ENCODE data around the gene BRD7. TPM values are rescaled to one million over a fixed set of nuclear protein-coding genes. Genes with fewer than 3 reads are reported as not detected.

The BRD7 gene
- total and polyA plus RNA-seq, 10 of the 15 experiments (the other 5 are each of a cell fraction or from before 2014, with no cell fraction given) = 16.9 to 74.7 (median 52.0) TPM

DNA sequence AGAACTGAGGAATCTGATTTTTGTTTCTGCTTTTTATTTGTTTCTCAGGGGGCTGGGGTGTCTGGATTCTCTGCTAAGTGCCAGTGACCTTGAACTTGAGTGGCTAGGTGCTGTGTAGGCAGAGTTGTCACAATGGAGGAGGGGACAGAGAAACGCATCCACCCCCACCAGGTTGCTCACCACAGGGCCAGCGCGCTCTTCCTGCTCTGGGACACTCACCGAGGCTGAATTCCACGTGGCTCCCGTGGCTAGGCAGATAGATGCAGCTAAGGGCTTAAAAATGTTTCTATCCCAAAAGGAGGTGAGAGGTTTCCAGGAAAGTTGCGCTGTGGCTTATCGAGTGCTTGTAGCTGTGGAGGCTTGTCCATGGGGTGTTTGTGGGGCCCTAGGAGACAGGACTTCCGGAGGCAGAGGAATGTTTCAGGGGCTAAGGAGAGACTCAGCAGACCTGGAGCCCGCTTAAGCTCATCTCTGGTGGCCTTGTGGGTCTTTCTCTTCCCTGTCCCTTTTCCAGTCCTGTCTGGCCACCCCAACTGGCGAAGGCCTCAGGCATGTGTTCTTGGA is 65.7 kb downstream of the BRD7 start (continued):
- TF ChIP-seq BCLAF1 (IDR thresholded peaks at IDR 0.05) (no peak), SREBF2 (IDR thresholded peaks at IDR 0.05; ENCODE audit: low read length) (no peak), BHLHE40 (IDR thresholded peaks at IDR 0.05; ENCODE audit: borderline replicate concordance in 1 of 2, low read depth in 2 of 2, low read length in 1 of 2) (no peak)

- H4K20me1 ChIP-seq (ENCODE audit: control insufficient read depth, insufficient read depth) = no peaks in the 10 kb centered on the region
- no peaks in the 10 kb centered on the region for H3K79me2 ChIP-seq (ENCODE audit: control insufficient read depth, insufficient read depth, low read length)
- BruUV-seq (replicated peaks) = no TSS peak
- RAD21 ChIA-PET (ENCODE audit: unreplicated experiment) = no interaction called here
- no peak overlapping the region for H3K9ac ChIP-seq (ENCODE audit: control insufficient read depth, insufficient read depth, low read length)
- no peaks in the 10 kb centered on the region for H3K9me3 ChIP-seq (replicated peaks; ENCODE audit: control insufficient read depth, insufficient read depth, low read length)
- no peak overlapping the region for H3K4me3 ChIP-seq
- no peak overlapping the region for H2AFZ ChIP-seq (ENCODE audit: control insufficient read depth, low read depth, low read length)
- in situ Hi-C loops (cut with MboI) (no loop called here), intact Hi-C loops (cut with micrococcal nuclease; ENCODE audit: unreplicated experiment) (no loop called here)
- CTCF ChIA-PET = no interaction called here
- no peak overlapping the region for H3K27ac ChIP-seq (ENCODE audit: control insufficient read depth, insufficient read depth)
- ATAC-seq (no peak), DNase-seq (ENCODE audit: low read depth, low spot score) (no peak), FAIRE-seq (no peak)
- 98% methylated on average over 15 of the region's 15 CpGs for WGBS (ENCODE audit: insufficient coverage, insufficient replicate concordance, low lambda C conversion rate, missing lambda C conversion rate)
- peaks cover 6 to 21% of the 10 kb centered on the region in 2 experiments for H3K36me3 ChIP-seq (ENCODE audit: control insufficient read depth in 2 of 2, insufficient read depth in 2 of 2, low read length in 1 of 2)
- SMC1A ChIA-PET (ENCODE audit: uncharacterized antibody, unreplicated experiment) = no interaction called here
- TF ChIP-seq RAD21 (IDR thresholded peaks at IDR 0.05; ENCODE audit: insufficient read depth, low read depth, low read length) (no peak), POU2F2 (IDR thresholded peaks at IDR 0.05; ENCODE audit: borderline replicate concordance, low read depth, low read length) (no peak), JUNB (IDR thresholded peaks at IDR 0.05) (no peak), HDAC6 (IDR thresholded peaks at IDR 0.05; ENCODE audit: unreplicated experiment) (no peak), ZNF207 (IDR thresholded peaks at IDR 0.05; ENCODE audit: borderline replicate concordance) (no peak), STAT1 (conservative IDR thresholded peaks at IDR 0.05) (no peak), BHLHE40 (IDR thresholded peaks at IDR 0.05; ENCODE audit: borderline replicate concordance in 1 of 2, low read depth in 2 of 2, low read length in 1 of 2) (no peak)
- TF ChIP-seq, protein P1, sequence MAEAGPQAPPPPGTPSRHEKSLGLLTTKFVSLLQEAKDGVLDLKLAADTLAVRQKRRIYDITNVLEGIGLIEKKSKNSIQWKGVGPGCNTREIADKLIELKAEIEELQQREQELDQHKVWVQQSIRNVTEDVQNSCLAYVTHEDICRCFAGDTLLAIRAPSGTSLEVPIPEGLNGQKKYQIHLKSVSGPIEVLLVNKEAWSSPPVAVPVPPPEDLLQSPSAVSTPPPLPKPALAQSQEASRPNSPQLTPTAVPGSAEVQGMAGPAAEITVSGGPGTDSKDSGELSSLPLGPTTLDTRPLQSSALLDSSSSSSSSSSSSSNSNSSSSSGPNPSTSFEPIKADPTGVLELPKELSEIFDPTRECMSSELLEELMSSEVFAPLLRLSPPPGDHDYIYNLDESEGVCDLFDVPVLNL (IDR thresholded peaks at IDR 0.05; ENCODE audit: low read depth, low read length) = no peak
- H3K27me3 ChIP-seq (replicated peaks in 1 of 2; ENCODE audit: control insufficient read depth in 2 of 2, insufficient read depth in 2 of 2, low read length in 1 of 2) = no peaks in the 10 kb centered on the region
- POLR2A ChIA-PET = no interaction called here
- H3K4me2 ChIP-seq (ENCODE audit: control insufficient read depth, insufficient read depth) = no peak overlapping the region
- no peaks in the 10 kb centered on the region for H3K4me1 ChIP-seq (ENCODE audit: control insufficient read depth, insufficient read depth, low read length)
These were observed 66.2 kb downstream of the BRD7 start for GRCh38 chr16:50302472-50303005.

All from GM12878 (cell line).